Activated T-cell treated with anti-CD3 and anti-CD28 coated beads, Interleukin-2, amount 50 U/mL, for 1 hour (primary cell): ENCODE results near the gene KAZALD1.

Experiments used
- DNase-seq: peaks from one replicate; pipeline ENCODE4 v3.0.0-alpha.2; 2020

KAZALD1 gene, protein sequence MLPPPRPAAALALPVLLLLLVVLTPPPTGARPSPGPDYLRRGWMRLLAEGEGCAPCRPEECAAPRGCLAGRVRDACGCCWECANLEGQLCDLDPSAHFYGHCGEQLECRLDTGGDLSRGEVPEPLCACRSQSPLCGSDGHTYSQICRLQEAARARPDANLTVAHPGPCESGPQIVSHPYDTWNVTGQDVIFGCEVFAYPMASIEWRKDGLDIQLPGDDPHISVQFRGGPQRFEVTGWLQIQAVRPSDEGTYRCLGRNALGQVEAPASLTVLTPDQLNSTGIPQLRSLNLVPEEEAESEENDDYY

DNA sequence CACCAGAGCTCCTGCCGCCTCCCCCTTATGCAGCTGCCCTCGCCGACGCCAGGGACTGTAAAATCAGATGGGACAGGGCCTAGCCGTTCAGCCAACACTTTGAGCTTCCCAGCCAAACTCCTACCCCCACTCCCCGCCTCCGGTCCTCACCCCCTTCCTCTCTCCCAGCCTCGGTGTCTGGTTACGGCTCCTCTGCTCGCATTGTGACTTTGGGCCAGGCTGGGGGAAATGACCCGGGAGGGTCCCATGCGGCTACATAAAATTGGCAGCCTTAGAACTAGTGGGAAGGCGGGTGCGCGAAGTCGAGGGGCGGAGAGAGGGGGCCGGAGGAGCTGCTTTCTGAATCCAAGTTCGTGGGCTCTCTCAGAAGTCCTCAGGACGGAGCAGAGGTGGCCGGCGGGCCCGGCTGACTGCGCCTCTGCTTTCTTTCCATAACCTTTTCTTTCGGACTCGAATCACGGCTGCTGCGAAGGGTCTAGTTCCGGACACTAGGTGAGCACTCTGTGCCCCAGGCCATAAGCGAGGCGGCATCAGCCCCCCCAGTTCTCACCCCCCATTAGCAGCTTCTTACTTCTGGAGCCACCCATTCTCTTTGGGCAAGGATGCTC lies at the start of gene KAZALD1:
KAZALD1 (plus strand) TSS at position 366 of the 608 bp plus-strand sequence. CDS start 604 bp downstream, outside the sequence.
- DNase-seq: no peak

DNA sequence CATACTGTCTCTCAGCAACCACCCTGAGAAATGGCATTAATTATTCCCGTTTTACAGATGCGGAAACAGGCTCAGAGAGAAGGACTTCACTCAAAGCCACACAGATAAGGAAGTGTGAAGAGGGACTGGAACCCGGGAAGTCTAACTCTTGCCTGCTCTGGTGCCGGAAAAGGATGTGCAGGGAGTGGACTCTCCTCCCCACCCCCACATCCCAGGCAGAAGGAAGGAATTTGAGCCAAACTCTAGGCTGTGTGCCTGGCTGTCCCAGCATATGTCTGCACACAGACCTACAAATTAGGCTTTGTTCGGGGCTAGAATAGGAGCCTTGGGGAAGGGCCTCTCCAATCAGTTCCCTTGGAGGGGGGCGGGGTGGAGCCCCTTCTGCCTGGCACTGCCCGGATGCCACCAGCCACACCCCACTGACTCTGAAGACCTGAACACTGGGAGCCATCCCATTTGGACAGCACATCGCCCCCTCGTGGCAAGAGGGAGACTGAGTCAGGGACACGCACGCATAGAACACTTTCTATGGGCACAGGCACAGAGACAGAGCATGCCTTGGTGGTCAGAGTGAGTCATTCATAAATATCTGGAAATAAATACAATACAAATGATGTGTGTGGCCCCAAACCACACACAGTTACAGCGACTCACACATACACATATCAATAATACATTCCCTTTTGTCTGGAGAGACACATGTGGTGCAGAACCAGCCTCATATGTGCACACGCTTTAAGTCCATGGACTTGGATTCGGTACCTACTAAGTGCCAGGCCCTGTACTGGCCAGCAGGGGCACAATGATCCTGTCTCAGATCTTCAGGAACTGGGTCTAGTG lies 49.0 kb upstream of the KAZALD1 start:
- peak; percentile 75 for DNase-seq

DNA sequence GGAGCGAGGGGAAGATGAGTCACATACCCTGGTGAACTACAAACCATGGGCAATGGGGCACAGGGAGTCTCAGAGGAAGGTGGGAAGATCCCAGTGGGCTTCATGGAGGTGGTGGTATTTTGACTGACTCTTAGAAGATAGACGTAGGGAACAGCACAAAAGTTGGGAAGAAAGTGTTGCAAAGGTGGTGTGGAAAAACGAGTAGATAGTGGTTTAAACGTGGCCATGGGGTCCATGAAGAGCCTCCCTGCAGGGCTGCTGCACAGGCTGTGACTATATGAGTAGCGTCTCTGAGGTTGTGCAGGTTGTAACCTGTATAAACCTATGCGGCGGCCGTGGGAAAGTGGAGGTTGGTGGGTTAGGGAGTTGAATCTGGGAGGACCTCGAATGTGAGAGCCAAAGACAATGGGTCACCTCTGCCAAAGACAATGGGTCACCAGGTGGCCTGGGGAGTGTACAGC lies 48.4 kb upstream of the KAZALD1 start:
- DNase-seq: no peak

DNA sequence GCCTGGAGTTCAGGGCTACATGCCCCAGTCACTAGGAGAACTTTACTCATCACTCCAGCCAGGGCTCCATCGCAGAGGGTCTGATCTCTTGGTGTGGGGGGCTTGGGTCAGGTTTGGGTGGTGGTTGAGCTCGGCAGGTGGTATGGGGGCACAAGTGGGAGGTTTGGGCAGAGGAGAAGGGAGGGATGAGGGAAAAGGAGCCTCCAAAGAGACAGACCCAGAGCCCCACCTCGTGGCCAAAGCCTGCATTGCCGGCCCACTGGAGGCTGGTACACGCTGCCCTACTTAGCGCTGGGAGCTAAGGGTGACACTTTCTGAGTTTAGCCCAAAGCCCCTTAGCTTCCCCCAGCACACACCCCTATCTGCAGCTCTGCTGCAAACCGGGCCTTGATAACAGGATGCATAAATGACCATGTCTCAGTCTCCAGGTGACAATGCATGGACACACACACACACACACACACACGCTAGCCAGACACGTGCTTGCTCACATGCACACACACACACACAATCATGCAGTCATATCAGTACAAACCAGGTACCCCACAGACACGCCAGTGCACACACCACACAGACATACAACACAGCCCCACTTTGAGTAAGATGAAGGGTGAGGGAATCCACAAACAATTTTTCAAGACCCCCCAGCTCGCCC lies 47.4 kb upstream of the KAZALD1 start:
- peak; percentile 84 for DNase-seq

DNA sequence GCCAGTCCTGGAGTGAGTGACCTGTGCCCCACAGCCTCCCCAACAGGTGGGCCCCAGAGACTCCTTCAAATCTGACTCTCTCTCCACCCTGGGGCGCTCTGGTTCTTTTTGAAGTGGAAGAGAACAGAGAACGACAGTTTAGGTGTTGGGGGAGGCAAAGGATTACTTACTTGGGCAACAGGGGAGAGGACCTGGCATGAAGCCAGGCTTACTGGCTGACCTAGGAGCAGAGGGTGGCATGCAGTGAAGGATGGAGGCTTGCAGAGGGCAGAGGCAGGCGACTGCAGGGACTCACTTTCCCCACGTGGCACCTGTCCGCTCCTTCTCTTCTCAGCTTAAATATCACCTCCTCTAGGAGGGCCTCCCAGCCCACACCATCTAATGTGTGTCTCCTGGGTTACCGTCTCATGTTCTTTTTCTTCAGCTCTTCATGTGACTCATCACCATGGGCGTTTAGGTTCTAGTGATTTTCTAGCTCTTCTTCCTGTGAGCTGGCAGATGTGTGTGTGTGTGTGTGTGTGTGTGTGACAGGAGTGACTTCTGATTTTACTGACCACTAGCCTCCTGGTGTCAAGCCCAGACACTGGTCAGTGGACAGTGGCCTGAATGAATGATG lies 46.7 kb upstream of the KAZALD1 start:
- DNase-seq: no peak

DNA sequence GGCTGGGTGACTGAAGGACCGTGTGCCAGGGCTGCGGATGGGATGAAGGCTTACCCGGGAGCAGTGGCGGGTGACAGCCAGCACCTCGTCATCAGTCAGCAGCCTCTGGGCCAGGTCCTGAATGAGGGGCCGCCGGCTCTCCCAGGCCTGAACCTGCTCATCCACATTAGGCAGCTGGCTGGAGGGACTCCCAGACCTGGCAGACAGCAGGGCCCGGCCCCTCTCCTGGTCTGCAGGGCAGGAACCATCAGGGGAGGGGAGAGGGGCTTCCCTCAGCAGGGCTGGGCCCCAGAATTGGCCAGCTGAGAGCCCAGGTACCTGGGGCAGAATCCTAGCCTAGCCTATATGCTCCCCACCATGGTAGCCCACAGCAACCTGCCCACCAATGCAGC lies 46.2 kb upstream of the KAZALD1 start:
- no peak for DNase-seq

DNA sequence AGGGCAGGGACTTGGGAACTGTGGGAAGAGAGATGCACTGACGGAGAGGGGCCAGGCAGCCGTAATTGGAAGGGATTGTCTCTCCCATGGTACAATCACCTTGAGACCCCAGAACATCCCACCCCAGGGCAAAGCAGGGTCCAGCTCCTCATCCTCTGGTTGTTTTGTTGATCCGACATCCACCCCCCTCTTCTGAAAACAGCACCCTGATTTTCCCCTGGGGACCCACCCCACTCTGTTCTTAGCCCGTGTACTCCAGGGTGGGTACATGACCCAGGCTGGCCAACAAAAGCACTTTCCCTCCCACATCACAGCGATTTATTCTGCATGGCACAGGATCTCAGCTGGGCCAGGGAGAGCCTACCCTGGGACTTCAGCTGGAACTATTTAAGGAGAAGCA lies 45.0 kb upstream of the KAZALD1 start:
- no peak for DNase-seq

DNA sequence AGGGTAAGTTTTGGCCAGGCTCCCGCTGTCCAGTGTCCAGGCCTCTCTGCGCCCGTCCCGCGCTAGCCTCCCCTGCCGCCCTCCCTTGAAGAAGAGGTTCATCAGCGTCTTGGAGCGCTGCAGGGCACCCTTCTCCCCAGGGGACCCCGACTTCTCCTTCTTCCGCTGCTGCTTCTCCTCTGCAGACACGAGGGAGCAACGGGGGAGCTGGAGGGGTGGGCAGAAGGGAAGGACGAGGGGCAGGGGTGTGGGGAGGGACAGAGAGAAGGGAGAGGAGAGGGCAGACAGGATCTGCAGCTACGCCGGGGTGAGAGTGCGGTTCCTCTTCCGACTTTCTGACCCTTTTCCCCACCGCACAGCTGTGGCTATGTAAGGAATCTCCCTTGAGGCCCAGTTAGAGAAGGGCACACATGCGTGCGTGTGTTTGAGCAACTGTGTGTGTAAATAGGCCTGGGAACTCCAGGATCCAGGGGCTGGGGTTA lies 43.6 kb upstream of the KAZALD1 start:
- DNase-seq: no peak

DNA sequence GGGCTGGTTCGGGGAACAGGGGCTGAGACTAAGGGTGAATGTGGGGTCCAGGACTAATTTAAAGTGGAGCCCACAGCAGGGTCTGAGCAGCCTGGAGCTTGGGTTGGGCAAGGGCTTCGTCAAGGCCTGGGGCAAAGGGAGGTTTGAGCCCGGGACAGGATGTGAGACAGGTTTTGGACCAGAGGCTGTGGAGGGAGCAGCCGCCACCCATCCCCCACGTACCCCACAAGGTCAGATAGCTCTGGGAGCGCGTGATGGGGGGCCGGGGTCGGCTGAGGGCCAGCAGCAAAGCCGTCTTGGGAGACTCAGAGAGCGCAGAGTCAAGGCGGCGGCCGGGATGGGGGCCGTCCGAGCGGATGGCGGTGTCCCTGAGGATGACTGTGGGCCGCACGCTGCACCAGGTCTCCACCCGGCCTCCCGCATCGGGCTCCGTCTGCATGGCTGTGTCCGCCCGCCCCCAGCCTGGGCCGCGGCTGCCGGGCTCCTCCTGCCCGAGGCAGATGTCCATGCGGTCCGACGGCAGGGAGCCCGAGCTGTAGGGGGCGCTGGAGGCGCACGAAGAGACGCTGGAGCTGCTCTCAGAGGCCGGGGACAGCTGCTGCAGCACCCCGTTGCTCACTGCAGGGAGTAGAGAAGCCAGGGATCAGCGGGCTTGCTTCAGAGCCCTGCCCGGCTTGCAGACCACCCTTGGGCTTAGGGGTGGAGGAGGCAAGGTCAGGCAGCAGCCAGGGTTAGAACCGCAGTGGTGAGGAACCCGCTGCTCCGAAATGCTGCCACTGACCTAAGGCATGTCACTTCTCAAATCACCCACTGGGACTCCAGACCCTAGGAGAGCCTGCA lies 43.0 kb upstream of the KAZALD1 start:
- peak; percentile 79 for DNase-seq

DNA sequence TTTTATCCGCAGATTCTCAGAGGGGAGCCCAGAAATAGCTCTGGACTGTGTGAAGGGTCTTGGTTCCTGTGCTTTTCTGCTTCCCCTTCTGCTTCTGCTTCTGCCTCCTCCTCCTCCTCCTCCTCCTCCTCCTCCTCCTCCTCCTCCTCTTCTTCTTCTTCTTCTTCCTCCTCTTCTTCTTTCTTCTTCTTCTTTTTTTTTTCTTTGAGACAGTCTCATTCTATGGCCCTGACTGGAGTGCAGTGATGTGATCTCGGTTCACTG lies 42.4 kb upstream of the KAZALD1 start:
- no peak for DNase-seq

DNA sequence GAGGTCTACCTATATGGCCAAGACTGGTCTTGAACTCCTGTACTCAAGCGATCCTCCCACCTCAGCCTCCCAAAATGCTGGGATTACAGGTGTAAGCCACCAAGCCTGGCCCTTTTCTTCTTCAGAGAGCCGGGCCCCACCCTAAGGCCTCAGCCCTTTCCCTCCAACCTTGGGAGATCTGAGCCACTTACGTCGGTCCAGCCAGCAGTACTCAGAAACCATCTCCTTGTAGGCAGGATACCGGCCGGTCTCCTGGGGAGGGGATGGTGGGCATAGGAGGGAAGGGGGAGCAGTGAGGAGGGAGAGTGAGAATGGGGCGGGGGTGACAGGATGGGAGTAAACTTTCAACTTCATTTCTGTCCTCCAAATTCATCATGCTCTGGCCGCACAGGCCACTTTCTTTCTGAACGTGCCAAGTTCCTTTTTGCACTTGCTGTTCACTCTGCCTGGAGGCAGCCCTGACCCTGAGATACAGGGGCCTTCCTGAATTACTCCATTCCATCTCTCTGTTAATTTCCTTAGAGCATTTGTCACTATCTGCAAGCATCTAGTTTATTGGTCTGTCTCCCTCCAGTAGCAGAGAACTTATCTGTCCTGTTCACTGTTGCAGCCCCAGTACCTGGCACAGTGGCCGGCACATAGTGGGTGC lies 41.2 kb upstream of the KAZALD1 start:
- DNase-seq: no peak

DNA sequence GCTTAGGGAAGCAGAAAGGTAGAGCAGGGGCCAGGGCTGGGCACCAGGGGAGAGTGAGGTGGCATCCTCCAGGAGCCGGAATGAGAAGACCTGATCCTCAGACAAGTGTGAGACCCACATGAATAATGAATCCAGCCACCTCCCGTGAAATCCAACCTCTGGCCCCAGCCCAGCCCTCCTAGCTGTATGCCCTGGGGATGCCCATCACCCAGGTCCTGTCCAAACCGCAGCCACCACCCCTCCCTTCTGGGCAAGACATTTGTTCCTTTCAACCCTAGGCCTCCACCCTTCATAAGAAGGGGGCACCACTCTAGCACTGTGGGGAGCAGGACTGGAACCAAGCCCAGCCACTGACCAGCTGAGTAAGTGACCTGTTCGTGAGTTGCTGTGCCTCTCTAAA lies 40.5 kb upstream of the KAZALD1 start:
- DNase-seq: no peak

DNA sequence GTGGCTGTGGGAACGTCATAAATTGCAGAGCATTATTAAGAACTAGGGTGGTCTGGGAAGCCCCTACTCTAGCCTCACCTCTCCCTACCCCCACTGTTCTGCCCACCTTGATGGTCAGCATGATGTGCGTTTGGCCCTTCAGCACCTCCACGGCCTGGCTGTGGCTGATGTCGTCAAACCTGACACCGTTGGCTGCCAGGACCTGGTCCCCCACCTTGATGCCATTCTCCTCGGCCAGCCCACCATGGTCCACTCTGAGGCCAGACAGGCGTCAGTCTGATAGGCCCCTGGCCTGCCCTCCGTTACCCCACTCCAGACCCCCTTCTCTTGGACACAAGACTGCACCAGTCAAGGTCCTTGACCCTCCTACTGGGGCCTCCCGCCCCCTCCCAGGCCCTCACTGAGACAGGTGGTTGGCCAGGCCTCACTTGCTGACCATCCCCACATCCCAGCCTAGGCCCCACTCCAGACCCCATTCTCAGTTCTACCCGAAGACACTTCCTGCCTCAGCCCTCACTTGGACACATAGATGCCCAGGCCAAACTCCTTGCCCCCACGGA lies 40.0 kb upstream of the KAZALD1 start:
- no peak for DNase-seq

DNA sequence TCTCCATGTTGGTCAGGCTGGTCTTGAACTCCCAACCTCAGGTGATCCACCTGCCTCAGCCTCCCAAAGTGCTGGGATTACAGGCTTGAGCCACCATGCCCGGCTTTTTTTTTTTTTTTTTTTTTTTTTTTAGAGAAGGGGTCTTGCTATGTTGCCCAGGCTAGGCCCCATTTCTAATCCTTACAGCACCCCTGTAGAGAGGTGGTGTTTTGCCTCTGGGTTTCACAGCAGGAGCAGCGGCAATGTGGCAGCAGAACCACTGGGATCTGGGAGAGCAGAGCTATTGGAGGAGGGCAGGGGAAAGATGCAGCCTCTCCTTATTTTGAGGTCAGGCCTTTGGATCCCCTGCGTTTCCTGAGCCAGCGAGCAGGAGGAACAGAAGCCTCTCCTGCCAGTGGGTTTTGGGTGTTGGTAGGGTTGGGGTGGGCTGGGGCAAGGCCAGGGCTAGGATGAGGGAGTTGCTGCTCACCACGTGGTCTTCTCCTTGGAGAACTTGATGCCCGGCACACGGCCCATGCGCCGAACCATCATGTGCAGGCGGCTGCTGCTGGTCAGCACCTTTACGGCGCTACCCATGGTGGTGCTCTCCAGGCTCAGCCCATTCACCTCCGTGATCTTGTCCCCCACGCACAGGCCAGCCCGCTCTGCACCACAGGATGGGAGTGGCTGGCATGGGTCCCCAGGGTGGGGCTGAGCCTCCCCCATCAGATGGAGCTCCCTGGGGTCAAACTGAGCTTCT lies 38.7 kb upstream of the KAZALD1 start:
- no peak for DNase-seq

DNA sequence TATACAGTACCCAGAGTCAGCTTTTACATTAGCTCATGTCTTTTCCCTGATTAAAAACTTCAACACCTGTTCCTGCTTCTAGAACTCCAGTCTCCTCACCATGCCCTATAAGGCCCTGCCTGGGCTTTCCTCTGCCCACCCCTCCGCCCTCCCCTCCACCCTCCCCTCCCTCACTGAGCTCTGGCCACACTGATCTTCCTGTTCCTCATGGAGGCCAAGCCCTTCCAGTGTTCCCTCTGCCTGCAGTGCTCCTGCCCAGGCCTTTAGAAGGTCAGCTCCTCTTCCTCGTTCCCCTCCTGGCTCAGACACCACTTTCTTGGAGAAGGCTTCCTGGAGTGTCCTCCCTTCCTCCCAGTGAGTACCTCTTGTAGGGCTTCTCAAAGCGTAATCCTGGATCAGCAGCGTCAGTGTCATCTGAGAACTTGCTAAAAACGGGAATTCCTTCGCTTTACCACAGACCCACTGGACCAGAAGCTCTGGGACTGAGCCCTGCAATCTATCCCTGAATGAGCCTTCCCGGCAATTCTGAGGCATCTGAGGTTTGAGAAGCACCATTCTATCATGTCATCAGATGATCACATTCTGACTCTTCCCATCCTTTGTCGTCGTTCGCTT lies 34.6 kb upstream of the KAZALD1 start:
- no peak for DNase-seq

DNA sequence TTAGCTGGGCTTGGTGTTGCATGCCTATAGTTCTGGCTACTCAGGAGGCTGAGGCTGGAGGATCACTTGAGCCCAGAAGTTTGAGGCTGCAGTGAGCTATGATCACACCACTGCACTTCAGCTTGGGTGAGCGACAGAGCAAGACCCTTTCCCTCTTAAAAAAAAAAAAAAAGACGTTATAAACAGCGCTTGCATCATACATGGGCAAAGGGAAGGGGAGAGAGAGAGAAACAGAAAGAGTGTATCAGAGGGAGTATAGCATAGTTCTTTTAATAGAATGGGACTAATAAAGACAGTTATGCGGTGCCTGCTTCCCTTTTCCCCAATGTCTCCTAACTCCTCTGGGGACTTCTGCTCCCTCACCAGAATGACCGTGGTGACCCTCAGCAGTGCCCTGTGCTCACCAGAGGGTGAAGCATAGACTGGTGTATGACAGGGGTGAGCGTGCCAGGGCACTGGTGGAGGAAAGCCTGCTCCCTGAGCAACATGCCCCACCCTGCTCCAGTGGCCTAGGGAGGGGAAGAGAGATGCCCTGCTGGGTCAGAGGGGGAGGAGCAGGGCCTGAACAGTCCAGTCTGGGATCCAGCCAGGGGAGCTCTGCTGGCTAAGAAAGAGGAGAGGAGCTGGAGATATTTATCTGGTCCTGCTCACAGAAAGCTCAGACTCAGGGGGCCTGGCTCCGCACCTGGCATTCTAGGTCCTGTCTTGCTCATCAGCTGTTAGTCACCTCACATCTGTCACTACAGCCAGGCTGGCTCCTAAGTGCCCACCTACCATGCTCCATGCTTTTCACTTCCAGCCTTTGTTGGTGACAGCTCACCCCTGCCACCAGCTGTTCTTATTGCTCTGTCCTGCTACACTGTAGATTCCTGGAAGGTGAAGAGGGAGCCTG lies 33.1 kb upstream of the KAZALD1 start:
- no peak for DNase-seq

DNA sequence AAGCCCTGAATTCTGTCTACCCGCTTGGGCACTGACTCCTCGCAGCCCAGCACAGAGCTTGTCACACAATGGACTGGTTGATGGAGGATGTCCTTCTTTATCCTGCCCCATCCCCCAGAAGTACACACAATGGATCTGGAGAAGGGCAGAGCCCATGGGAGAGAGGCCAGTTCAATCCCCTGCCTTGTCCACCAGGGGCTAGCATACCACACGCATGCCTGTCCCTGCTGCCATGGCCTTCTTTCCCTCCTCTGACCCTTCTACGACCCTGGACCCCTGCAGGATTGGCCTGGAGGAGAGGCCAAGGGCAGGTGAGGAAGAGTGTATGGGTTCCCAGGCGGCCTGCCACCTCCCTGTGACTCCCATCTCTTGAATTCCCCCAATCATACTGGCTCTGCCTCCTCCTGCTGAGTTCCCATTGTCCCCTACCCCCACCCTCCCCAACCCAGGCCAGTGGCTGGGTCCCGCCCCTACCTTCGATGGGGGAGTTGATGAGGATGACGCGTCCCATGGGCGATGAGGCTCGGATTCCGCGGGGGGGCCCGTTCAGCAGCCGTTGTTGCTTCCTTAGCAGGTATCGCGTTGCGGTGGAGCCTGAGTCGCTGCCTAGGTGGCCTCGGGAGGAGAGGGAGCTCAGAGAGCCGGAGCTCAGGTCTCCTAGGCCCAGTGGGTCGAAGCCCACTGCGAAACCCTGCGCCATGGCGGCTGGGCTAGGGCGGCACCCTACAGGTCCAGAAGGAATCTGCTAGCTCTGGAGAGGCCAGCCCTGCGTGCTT lies 32.1 kb upstream of the KAZALD1 start:
- DNase-seq: no peak
